GM15510 (cell line): ENCODE measurements around the gene MTCL3.

ENCODE experiments used
- POLR2A ChIP-seq: IDR thresholded peaks from 3 replicates; pipeline ENCODE4 v1.6.1; 2011; ENCODE audit warnings: borderline replicate concordance; ENCODE audit not compliant: insufficient read length; ENCODE audit errors: extremely low read depth

The MTCL3 gene

GRCh38 chr6:127434651-127435050 lies 84.5 kb downstream of the MTCL3 start:
- no peak for TF ChIP-seq POLR2A

- TF ChIP-seq POLR2A, result no peak
Observed at GRCh38 chr6:127423921-127424320, 95.2 kb downstream of the MTCL3 start.
